ENCODE data around the gene SP5. TPM values are rescaled to one million over a fixed set of nuclear protein-coding genes. Genes with fewer than 3 reads are reported as not detected.

The SP5 gene
- total RNA-seq, 1 donor from 2014 or later: 2.8 TPM

GRCh38 chr2:170737406-170737805 lies 22.3 kb downstream of the SP5 start:
- H3K27me3 ChIP-seq: no peaks in the 10 kb centered on the region
- intact Hi-C loops (cut with DNase I): no loop called here
- H3K9me3 ChIP-seq: no peaks in the 10 kb centered on the region
- no peaks in the 10 kb centered on the region for H3K4me1 ChIP-seq
- TF ChIP-seq CTCF (IDR thresholded peaks at IDR 0.05): no peak
- H3K4me3 ChIP-seq: no peak overlapping the region
- DNase-seq (ENCODE audit: low spot score in 2 of 2): no peak
- no peak overlapping the region for H3K27ac ChIP-seq
- H3K36me3 ChIP-seq: no peaks in the 10 kb centered on the region

- Histone ChIP-seq H3K36me3 (no peaks in the 10 kb centered on the region), H3K27me3 (no peaks in the 10 kb centered on the region), H3K27ac (no peak overlapping the region), H3K9me3 (no peaks in the 10 kb centered on the region), H3K4me3 (no peak overlapping the region), H3K4me1 (no peaks in the 10 kb centered on the region)
- DNase-seq (ENCODE audit: low spot score in 2 of 2): no peak
- TF ChIP-seq CTCF (IDR thresholded peaks at IDR 0.05): no peak
- intact Hi-C loops (cut with DNase I): no loop called here
Measured at GRCh38 chr2:170737821-170738220, 22.7 kb downstream of the SP5 start.

GRCh38 chr2:170739048-170739447 lies 23.9 kb downstream of the SP5 start:
- no peaks in the 10 kb centered on the region for H3K27me3 ChIP-seq
- H3K4me1 ChIP-seq: no peaks in the 10 kb centered on the region
- H3K4me3 ChIP-seq: no peak overlapping the region
- H3K9me3 ChIP-seq: no peaks in the 10 kb centered on the region
- H3K27ac ChIP-seq: no peak overlapping the region
- H3K36me3 ChIP-seq: no peaks in the 10 kb centered on the region
- no peak for TF ChIP-seq CTCF (IDR thresholded peaks at IDR 0.05)
- no peak for DNase-seq (ENCODE audit: low spot score in 2 of 2)
- intact Hi-C loops (cut with DNase I): no loop called here

GRCh38 chr2:170739507-170740046 lies 24.4 kb downstream of the SP5 start:
- DNase-seq (ENCODE audit: low spot score in 2 of 2): no peak
- H3K4me1 ChIP-seq: no peaks in the 10 kb centered on the region
- H3K27ac ChIP-seq: no peak overlapping the region
- TF ChIP-seq CTCF (IDR thresholded peaks at IDR 0.05): no peak
- H3K36me3 ChIP-seq: no peaks in the 10 kb centered on the region
- no peaks in the 10 kb centered on the region for H3K27me3 ChIP-seq
- H3K9me3 ChIP-seq: no peaks in the 10 kb centered on the region
- no peak overlapping the region for H3K4me3 ChIP-seq
- intact Hi-C loops (cut with DNase I): no loop called here

DNA sequence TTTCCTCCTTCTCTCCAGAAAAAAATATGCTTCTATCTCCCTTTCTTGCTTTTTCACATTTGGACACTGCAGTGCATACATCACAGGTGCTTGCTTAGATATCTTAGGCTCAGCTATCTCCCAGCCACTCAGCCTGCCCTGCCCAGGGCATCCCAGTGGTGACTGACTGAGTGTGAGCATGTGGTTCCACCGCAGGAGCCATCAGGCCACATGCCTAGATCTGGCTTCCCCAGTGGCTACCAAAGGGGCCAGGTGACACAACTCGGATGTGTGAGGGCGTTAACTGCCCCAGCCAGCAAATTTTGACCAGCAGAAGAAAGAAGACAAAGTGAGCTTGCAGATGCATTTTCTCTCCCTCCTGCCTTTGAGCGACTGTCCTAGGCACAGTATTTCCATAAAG lies 25.5 kb downstream of the SP5 start:
- no peaks in the 10 kb centered on the region for H3K27me3 ChIP-seq
- no peak overlapping the region for H3K4me3 ChIP-seq
- H3K9me3 ChIP-seq: no peaks in the 10 kb centered on the region
- no peak overlapping the region for H3K27ac ChIP-seq
- H3K36me3 ChIP-seq: no peaks in the 10 kb centered on the region
- DNase-seq (ENCODE audit: low spot score in 2 of 2): no peak
- H3K4me1 ChIP-seq: no peaks in the 10 kb centered on the region
- intact Hi-C loops (cut with DNase I): no loop called here
- TF ChIP-seq CTCF (IDR thresholded peaks at IDR 0.05): no peak

- H3K36me3 ChIP-seq: no peaks in the 10 kb centered on the region
- no peaks in the 10 kb centered on the region for H3K9me3 ChIP-seq
- TF ChIP-seq CTCF (IDR thresholded peaks at IDR 0.05): no peak
- no peak for DNase-seq (ENCODE audit: low spot score in 2 of 2)
- intact Hi-C loops (cut with DNase I): no loop called here
- no peaks in the 10 kb centered on the region for H3K4me1 ChIP-seq
- H3K27me3 ChIP-seq: no peaks in the 10 kb centered on the region
- no peak overlapping the region for H3K4me3 ChIP-seq
- no peak overlapping the region for H3K27ac ChIP-seq
Measured at GRCh38 chr2:170742000-170742399, 26.9 kb downstream of the SP5 start.

Data from ascending aorta (tissue), 2 donors.